GM23338 (cell line): ENCODE data around the gene DCHS1.

Experiments
- CTCF ChIP-seq, 2 experiments: fragments of 200-600 bp in 1 of 2; sonication (generic) in 1 of 2; conservative IDR thresholded peaks; 2 replicates each; pipeline versions ENCODE4 v1.5.1 to v1.6.1; 2016 to 2017; ENCODE audit warnings: antibody characterized with exemption in 2 of 2, low read depth in 2 of 2, mild to moderate bottlenecking in 2 of 2, moderate library complexity in 1 of 2
- EZH2phosphoT487 ChIP-seq: fragments of 200-600 bp; sonication (generic); IDR thresholded peaks from one replicate; pipeline ENCODE4 v1.8.1; 2018; ENCODE audit warnings: antibody characterized with exemption; ENCODE audit not compliant: unreplicated experiment
- POLR2AphosphoS5 ChIP-seq: IDR thresholded peaks from 2 replicates; pipeline ENCODE4 v1.6.1; 2016; ENCODE audit warnings: antibody characterized with exemption, low read depth
- ZNF331 ChIP-seq: fragments of 250-450 bp; sonication (Bioruptor Pico); IDR thresholded peaks from 2 replicates; pipeline ENCODE4 v1.5.0; 2020; ENCODE audit warnings: low read depth, mild to moderate bottlenecking, moderate library complexity

DNA sequence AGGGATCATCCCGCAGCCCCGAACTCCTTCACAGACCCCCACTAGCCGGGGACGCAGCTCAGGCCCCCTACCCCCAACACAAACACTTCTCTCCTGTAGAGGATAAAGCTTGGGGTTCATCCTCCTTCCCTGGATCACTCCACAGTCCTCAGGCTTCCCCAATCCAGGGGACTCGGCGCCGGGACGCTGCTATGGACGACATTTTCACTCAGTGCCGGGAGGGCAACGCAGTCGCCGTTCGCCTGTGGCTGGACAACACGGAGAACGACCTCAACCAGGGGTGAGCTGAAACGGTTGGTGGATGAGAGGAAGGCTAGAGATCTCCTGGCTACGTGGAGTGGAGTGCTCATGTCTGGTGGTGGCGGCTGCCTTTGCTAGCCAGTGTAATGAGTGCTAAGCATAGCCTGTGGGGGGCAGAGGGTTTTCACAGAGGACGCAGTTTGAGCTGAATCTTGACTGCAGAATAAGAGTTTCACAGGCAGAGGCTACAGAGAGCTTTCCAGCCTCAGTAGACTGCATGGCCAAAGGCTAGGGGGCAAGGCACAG is 51.5 kb downstream of the DCHS1 start:
- TF ChIP-seq CTCF (conservative IDR thresholded peaks at IDR 0.05; ENCODE audit: low read depth in 2 of 2) (peak in 1 of 2 experiments; percentile 26; a peak in 2 of 4 replicates), POLR2AphosphoS5 (no peak), EZH2phosphoT487 (no peak), ZNF331 (CRISPR knock-in tag) (no peak)
